D721Med (cell line): ENCODE measurements around the gene LRRN3.

Experiments
- DNase-seq: peaks from one replicate; pipeline ENCODE4 v3.0.0; 2011; ENCODE audit warnings: low spot score; ENCODE audit not compliant: insufficient read length
- FAIRE-seq: peaks from 2 replicates; lab custom pipeline; 2011; peaks lifted over from hg19 to GRCh38; lab: Jason Lieb, UNC
- TF ChIP-seq, protein P1 (sequence below): IDR thresholded peaks from 2 replicates; pipeline ENCODE4 v1.5.1; 2012; ENCODE audit warnings: mild to moderate bottlenecking, control low read depth; ENCODE audit not compliant: insufficient read depth; ENCODE audit errors: missing control alignments

The LRRN3 gene

DNA sequence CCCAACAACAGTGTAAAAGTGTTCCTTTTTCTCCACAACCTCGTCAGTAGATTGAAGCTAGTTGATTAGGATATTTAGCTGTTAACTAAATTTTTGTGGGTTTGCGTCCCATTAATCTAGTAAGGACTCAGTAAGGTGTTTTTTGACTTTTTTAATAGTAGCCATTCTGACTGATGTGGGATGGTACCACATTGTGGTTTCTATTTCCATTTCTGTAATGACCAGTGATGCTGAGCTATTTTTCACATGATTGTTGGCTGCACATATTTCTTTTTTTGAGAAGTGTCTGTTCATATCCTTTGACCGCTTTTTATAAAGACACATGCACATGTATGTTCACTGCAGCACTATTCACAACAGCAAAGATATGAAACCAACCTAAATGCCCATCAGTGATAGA is 5.6 kb upstream of the LRRN3 start:
- TF ChIP-seq, protein P1, sequence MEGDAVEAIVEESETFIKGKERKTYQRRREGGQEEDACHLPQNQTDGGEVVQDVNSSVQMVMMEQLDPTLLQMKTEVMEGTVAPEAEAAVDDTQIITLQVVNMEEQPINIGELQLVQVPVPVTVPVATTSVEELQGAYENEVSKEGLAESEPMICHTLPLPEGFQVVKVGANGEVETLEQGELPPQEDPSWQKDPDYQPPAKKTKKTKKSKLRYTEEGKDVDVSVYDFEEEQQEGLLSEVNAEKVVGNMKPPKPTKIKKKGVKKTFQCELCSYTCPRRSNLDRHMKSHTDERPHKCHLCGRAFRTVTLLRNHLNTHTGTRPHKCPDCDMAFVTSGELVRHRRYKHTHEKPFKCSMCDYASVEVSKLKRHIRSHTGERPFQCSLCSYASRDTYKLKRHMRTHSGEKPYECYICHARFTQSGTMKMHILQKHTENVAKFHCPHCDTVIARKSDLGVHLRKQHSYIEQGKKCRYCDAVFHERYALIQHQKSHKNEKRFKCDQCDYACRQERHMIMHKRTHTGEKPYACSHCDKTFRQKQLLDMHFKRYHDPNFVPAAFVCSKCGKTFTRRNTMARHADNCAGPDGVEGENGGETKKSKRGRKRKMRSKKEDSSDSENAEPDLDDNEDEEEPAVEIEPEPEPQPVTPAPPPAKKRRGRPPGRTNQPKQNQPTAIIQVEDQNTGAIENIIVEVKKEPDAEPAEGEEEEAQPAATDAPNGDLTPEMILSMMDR = no peak
- no peak for FAIRE-seq
- no peak for DNase-seq

DNA sequence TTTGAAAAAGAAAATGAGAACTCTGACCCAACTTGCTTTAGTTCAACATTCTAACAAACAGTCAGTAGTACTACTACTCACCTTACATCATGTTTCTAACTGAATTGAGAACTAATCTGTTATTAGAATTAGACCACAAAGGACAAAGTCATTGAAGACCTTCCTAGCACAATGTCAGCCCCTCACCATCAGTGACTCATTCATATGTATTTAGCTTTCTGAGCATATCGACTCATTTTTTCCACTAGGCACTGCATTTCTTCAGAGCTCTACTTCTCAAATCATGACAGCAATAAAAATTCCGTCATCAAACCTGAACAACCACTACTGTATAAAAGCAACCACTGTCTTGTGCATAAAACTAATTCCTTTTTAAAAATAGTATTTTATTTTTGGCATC is 4.4 kb upstream of the LRRN3 start:
- FAIRE-seq (no peak), DNase-seq (no peak)
- TF ChIP-seq, protein P1 = no peak

DNA sequence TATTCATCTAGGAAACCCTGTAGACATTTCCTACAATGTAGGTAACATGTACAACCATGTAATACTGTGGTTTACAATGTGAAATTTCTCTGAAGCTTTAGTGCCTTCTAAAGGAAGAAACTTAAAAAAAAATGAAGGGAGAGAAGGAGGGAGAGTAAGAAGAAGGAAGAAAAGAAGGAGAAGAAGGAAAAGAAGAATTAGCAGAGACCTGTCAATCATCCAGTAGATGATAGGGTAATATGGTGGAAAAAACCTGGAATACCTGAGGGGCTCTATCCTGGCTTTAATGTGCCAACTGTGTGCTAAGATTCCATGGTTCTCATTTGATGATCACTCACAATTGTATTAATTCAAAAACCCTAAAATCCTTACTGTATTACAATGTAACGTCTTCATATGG is 2.6 kb upstream of the LRRN3 start:
- TF ChIP-seq, protein P1 = no peak
- no peak for DNase-seq
- no peak for FAIRE-seq

DNA sequence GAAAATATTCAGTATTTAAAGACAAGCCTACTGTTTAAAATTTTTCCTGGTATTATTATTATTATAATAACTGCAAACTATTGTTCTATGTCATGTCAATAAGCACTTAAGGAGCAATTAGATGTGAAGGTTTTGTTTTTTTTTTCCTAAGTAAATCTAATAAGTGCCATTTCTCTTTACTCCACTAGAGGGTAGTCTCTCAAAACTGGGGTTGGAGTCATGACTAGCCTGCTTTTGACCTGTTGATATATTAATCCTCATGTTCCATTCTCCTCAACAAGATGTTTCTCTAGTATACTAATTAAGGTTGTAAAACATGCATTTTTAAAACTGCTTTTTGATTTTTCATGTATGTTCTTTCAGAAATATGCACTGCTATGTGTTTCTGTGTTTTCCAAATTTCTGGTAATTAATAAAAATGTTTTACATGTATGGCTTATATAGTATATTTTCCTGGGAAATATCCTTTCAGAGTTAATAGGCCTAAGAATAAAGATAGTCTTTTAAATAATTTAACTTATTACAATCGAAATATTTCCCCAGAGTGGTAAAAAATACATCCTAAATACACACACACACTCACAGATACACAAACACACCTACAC is 1.0 kb upstream of the LRRN3 start:
- FAIRE-seq (peak; percentile 67), DNase-seq (peak; percentile 16)
- TF ChIP-seq, protein P1 = peak; percentile 64

DNA sequence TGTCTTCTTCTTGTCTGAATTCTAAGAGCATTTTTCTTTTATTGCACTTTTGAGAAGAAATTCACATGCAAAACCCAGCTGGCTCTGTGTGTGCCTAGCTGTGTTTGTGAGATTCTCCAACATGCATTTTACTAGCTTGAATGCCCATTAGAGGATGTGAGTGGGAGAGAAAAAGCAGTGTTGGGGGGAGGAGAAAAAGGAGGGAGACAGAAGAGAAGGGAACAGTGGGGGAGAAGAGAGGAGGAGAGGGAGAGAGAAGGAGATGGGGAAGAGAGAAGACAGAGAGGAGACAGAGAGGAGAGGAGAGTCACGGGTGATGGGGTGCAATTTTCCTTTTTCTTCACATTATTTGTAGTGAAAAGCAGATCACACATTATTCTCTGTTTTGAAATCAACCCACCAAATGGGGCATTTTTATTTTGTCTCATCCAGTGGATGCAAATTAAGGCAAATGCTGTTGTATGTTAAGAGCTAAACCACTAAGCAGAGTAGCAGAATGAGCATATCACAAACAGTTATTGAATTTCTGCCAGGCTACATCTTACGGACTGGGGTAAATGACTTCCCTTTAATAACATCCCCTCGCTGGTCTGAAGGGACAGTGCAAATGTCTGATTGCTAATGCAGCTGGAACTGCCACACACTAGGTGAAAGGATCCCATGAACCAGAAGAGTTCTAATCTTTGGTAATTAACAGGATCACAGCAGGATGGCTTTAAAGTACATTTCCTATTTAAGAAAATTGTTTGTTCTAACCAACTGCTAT is 849 bp downstream of the LRRN3 start:
- DNase-seq = no peak
- FAIRE-seq = no peak
- TF ChIP-seq, protein P1 = no peak

DNA sequence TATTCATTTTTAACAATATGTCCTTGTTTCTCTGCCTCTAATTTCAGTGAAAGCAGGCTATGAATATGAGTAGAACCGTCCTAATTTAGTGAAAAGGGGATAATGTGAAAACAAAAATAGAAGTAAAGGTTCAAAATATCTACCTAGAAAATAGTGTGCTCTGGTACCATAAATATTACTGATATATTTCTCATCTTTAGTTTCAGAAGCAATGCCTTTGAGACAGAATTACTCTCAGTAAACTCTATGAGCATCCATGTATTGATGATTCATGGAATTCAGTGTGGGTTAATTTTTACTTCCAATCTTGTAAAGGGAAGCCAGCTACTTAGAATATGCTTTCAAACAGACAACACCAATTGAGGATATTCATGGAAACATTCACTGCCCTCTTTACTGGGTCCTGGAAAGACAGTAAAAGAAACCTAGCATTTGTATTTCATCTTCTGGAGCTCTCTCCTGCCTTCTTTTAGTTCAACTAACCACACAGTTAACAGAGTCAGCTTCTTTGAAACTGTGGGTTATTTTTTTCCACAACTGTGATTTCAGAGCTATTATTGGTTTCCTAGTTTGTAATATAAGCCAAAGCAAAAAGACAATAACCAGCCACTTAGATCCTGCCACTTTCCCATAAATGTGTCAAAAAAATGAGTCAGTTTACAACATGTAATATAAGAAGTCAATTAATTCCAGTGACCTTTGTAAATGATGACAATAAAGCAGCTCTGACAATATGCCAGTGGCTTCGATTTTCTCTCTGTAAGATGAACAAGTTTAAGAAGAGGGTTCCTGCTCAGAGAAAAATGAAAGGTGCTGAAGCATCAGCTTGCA is 1.7 kb downstream of the LRRN3 start:
- FAIRE-seq = no peak
- no peak for DNase-seq
- TF ChIP-seq, protein P1 = no peak
